ENCODE results near the gene INTS11. TPM values are rescaled to one million over a fixed set of nuclear protein-coding genes. Genes with fewer than 3 reads are reported as not detected.

INTS11 gene
- total and polyA plus RNA-seq, 8 donors: 59.5 to 520 (median 143) TPM

DNA sequence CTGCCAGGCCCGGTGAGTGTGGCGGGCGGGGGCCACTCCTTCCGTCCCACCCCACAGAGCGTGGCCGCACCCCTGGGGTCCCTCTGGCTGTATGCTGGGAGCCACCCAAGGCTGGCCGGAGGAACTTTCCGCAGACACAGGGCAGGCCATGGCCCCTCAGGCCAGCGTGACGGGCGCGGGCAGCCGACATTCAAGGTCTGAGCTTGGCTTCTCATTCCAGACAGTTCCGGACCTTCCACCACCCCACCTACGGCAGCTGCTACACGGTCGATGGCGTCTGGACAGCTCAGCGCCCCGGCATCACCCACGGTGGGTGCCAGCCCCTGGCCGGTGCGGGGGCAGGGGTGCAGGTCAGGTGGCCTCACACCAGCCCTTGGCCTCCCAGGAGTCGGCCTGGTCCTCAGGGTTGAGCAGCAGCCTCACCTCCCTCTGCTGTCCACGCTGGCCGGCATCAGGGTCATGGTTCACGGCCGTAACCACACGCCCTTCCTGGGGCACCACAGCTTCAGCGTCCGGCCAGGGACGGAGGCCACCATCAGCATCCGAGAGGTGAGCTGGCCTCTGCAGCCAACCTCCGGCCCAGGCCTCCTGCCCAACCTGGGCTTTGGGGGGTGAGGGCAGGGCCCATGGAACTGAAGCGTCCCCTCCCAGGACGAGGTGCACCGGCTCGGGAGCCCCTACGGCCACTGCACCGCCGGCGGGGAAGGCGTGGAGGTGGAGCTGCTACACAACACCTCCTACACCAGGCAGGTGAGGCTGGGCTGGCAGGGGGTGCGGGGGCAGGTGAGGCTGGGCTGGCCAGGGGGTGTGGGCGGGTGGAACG, 37.0 kb downstream of the INTS11 start:
- H3K27me3 ChIP-seq: peaks cover 0 to 37% (median 6%) of the 10 kb centered on the region in 3 donors
- 76 to 87% (median 79%) methylated on average over 4 to 46 of the region's 46 CpGs for WGBS, 5 donors
- H3K36me3 ChIP-seq: no peaks in the 10 kb centered on the region
- H3K27ac ChIP-seq: no peak overlapping the region
- no peak for DNase-seq
- no peak overlapping the region for H3K4me3 ChIP-seq
- peaks cover 12 to 31% (median 22%) of the 10 kb centered on the region in 4 donors for H3K4me1 ChIP-seq
- H3K9me3 ChIP-seq: no peaks in the 10 kb centered on the region
- intact Hi-C loops (cut with DNase I; ENCODE audit: low total_unique reads): no loop called here
- TF ChIP-seq, protein P1, sequence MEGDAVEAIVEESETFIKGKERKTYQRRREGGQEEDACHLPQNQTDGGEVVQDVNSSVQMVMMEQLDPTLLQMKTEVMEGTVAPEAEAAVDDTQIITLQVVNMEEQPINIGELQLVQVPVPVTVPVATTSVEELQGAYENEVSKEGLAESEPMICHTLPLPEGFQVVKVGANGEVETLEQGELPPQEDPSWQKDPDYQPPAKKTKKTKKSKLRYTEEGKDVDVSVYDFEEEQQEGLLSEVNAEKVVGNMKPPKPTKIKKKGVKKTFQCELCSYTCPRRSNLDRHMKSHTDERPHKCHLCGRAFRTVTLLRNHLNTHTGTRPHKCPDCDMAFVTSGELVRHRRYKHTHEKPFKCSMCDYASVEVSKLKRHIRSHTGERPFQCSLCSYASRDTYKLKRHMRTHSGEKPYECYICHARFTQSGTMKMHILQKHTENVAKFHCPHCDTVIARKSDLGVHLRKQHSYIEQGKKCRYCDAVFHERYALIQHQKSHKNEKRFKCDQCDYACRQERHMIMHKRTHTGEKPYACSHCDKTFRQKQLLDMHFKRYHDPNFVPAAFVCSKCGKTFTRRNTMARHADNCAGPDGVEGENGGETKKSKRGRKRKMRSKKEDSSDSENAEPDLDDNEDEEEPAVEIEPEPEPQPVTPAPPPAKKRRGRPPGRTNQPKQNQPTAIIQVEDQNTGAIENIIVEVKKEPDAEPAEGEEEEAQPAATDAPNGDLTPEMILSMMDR (IDR thresholded peaks at IDR 0.05): no peak
- TF ChIP-seq EP300 (IDR thresholded peaks at IDR 0.05): no peak
- no peak for TF ChIP-seq POLR2AphosphoS5 (IDR thresholded peaks at IDR 0.05)

- Histone ChIP-seq H3K4me1 (peaks cover 19 to 33% (median 26%) of the 10 kb centered on the region in 4 donors), H3K27ac (no peak overlapping the region), H3K27me3 (peaks cover 0 to 37% (median 6%) of the 10 kb centered on the region in 3 donors), H3K36me3 (no peaks in the 10 kb centered on the region), H3K4me3 (no peak overlapping the region), H3K9me3 (no peaks in the 10 kb centered on the region)
- WGBS, 5 donors: 57 to 70% (median 62%) methylated on average over 36 to 50 of the region's 50 CpGs
- intact Hi-C loops (cut with DNase I; ENCODE audit: low total_unique reads): no loop called here
- no peak for DNase-seq
- TF ChIP-seq EP300 (IDR thresholded peaks at IDR 0.05) (no peak), POLR2A (IDR thresholded peaks at IDR 0.05) (no peak), POLR2AphosphoS5 (IDR thresholded peaks at IDR 0.05) (no peak)
- TF ChIP-seq, protein P1 (IDR thresholded peaks at IDR 0.05): no peak
Observed at GRCh38 chr1:1286313-1287261, 37.9 kb downstream of the INTS11 start.

DNA sequence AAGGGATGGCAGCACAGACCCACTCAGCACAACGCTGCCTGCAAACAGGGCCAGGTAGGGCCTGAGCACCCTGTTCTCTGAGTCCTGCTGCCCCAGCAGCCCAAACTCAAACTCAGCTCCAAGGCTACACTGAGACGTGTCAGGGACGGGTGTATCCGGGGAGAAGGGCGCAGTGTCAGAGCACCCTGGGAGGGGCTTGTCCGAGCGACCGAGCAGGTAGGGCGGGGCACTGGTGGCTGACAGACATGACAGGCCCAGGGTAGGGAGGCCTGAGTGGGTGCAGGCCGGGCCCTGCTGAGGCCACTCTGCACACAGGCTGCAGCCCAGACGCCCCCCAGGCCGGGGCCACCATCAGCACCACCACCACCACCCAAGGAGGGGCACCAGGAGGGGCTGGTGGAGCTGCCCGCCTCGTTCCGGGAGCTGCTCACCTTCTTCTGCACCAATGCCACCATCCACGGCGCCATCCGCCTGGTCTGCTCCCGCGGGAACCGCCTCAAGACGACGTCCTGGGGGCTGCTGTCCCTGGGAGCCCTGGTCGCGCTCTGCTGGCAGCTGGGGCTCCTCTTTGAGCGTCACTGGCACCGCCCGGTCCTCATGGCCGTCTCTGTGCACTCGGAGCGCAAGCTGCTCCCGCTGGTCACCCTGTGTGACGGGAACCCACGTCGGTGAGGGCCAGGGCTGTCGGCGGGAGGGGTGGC, 38.7 kb downstream of the INTS11 start:
- TF ChIP-seq POLR2A (IDR thresholded peaks at IDR 0.05): no peak
- TF ChIP-seq POLR2AphosphoS5 (IDR thresholded peaks at IDR 0.05): no peak
- TF ChIP-seq EP300 (IDR thresholded peaks at IDR 0.05): no peak
- TF ChIP-seq, protein P1 (IDR thresholded peaks at IDR 0.05): no peak

More for the DNA sequence above, 38.7 kb downstream of the INTS11 start:
- 52 to 65% (median 61%) methylated on average over 17 to 37 of the region's 37 CpGs for WGBS, 5 donors
- intact Hi-C loops (cut with DNase I; ENCODE audit: low total_unique reads): no loop called here
- no peaks in the 10 kb centered on the region for H3K9me3 ChIP-seq
- no peak overlapping the region for H3K27ac ChIP-seq
- H3K4me3 ChIP-seq: no peak overlapping the region
- H3K4me1 ChIP-seq: peaks cover 15 to 32% (median 24%) of the 10 kb centered on the region in 4 donors
- H3K27me3 ChIP-seq: peaks cover 0 to 37% (median 6%) of the 10 kb centered on the region in 3 donors
- DNase-seq: peak in 1 of 2 donors; percentile 59
- no peaks in the 10 kb centered on the region for H3K36me3 ChIP-seq

Data from stomach (tissue), 9 donors.